GM23338 (cell line): Measurements from ENCODE around the gene TFEB. TPM values are rescaled to one million over a fixed set of nuclear protein-coding genes. Genes with fewer than 3 reads are reported as not detected.
A peak's percentile ranks its signal among the peaks of the same experiment; 100 is the strongest.

Source experiments
- ATAC-seq: fragments of 200-7000 bp; cut with Tn5 transposase; 3 replicates; pipeline ENCODE4 v1.9.1; 2020
- DNase-seq: peaks from one replicate; pipeline ENCODE4 v3.0.0-alpha.2; 2015; ENCODE audit warnings: low spot score
- H2AFZ ChIP-seq: fragments of 200-600 bp; sonication (generic); 2 replicates; pipeline ENCODE4 v1.8.0; 2016; ENCODE audit warnings: antibody characterized with exemption, mild to moderate bottlenecking, moderate library complexity
- H3F3A ChIP-seq: fragments of 200-600 bp; sonication (generic); replicated peaks from 2 replicates; pipeline ENCODE4 v1.8.0; 2017; ENCODE audit warnings: antibody characterized with exemption, mixed run types, low read depth
- H3K27ac ChIP-seq: fragments of 200-600 bp; sonication (generic); 2 replicates; pipeline ENCODE4 v1.6.1; 2016; ENCODE audit warnings: low read depth
- H3K27me3 ChIP-seq: fragments of 200-600 bp; sonication (generic); 2 replicates; pipeline ENCODE4 v1.8.0; 2016; ENCODE audit warnings: mild to moderate bottlenecking, mixed run types, moderate library complexity; ENCODE audit not compliant: insufficient read depth
- H3K36me3 ChIP-seq: fragments of 200-600 bp; sonication (generic); 2 replicates; pipeline ENCODE4 v1.8.0; 2016; ENCODE audit warnings: mild to moderate bottlenecking; ENCODE audit not compliant: insufficient read depth
- H3K4me1 ChIP-seq: fragments of 200-600 bp; sonication (generic); 2 replicates; pipeline ENCODE4 v1.8.0; 2016; ENCODE audit warnings: mild to moderate bottlenecking, moderate library complexity; ENCODE audit not compliant: insufficient read depth
- H3K4me2 ChIP-seq: fragments of 200-600 bp; sonication (generic); 2 replicates; pipeline ENCODE4 v1.7.1; 2017; ENCODE audit warnings: mixed run types
- H3K4me3 ChIP-seq: fragments of 200-600 bp; sonication (generic); 2 replicates; pipeline ENCODE4 v1.6.1; 2016; ENCODE audit warnings: mixed run types
- H3K79me2 ChIP-seq: fragments of 200-600 bp; sonication (generic); replicated peaks from 2 replicates; pipeline ENCODE4 v1.8.0; 2017; ENCODE audit warnings: mild to moderate bottlenecking; ENCODE audit not compliant: insufficient read depth
- H3K9me2 ChIP-seq: fragments of 200-600 bp; sonication (generic); 2 replicates; pipeline ENCODE4 v1.8.0; 2017; ENCODE audit not compliant: insufficient read depth
- H4K20me1 ChIP-seq: fragments of 200-600 bp; sonication (generic); replicated peaks from 2 replicates; pipeline ENCODE4 v1.8.0; 2017; ENCODE audit warnings: mild to moderate bottlenecking; ENCODE audit not compliant: insufficient read depth
- H3K27ac Mint-ChIP-seq: 2 replicates; pipeline ENCODE4 v1.8.0; 2020; ENCODE audit warnings: inconsistent platforms, mild to moderate bottlenecking, moderate library complexity, mixed read lengths
- H3K27me3 Mint-ChIP-seq: 3 replicates; pipeline ENCODE4 v1.8.0; 2022; ENCODE audit warnings: low read depth, mild to moderate bottlenecking, moderate library complexity, mixed read lengths, inconsistent platforms; ENCODE audit not compliant: insufficient read depth, poor library complexity
- H3K36me3 Mint-ChIP-seq: 3 replicates; pipeline ENCODE4 v1.8.0; 2021; ENCODE audit warnings: low read depth, mild to moderate bottlenecking, inconsistent platforms, moderate library complexity, mixed read lengths
- H3K4me1 Mint-ChIP-seq: 3 replicates; pipeline ENCODE4 v1.8.0; 2020; ENCODE audit warnings: mild to moderate bottlenecking, inconsistent platforms, mixed read lengths
- H3K4me3 Mint-ChIP-seq: 3 replicates; pipeline ENCODE4 v1.8.0; 2021; ENCODE audit warnings: moderate library complexity, mild to moderate bottlenecking, inconsistent platforms, mixed read lengths
- H3K9me3 Mint-ChIP-seq: 3 replicates; pipeline ENCODE4 v1.8.0; 2020; ENCODE audit warnings: moderate library complexity, mild to moderate bottlenecking, inconsistent platforms, mixed read lengths
- CREB1 ChIP-seq: fragments of 250-450 bp; sonication (Bioruptor Pico); IDR thresholded peaks from 2 replicates; pipeline ENCODE4 v1.5.0; 2020; ENCODE audit warnings: low read depth, mild to moderate bottlenecking, moderate library complexity
- ETS1 ChIP-seq: IDR thresholded peaks from 2 replicates; pipeline ENCODE4 v1.6.1; 2016; ENCODE audit warnings: antibody characterized with exemption
- EZH2 ChIP-seq: fragments of 200-600 bp; sonication (generic); IDR thresholded peaks from one replicate; pipeline ENCODE4 v1.8.0; 2017; ENCODE audit warnings: antibody characterized with exemption, mild to moderate bottlenecking, low read depth; ENCODE audit not compliant: unreplicated experiment
- EZH2phosphoT487 ChIP-seq: fragments of 200-600 bp; sonication (generic); IDR thresholded peaks from one replicate; pipeline ENCODE4 v1.8.1; 2018; ENCODE audit warnings: antibody characterized with exemption; ENCODE audit not compliant: unreplicated experiment
- JUNB ChIP-seq: IDR thresholded peaks from one replicate; pipeline ENCODE4 v1.6.1; 2016; ENCODE audit warnings: antibody characterized with exemption; ENCODE audit not compliant: unreplicated experiment
- NANOG ChIP-seq: IDR thresholded peaks from 2 replicates; pipeline ENCODE4 v1.6.1; 2016; ENCODE audit warnings: antibody characterized with exemption, borderline replicate concordance
- POLR2AphosphoS5 ChIP-seq: IDR thresholded peaks from 2 replicates; pipeline ENCODE4 v1.6.1; 2016; ENCODE audit warnings: antibody characterized with exemption, low read depth
- REST ChIP-seq: IDR thresholded peaks from one replicate; pipeline ENCODE4 v1.6.1; 2018; ENCODE audit warnings: antibody characterized with exemption; ENCODE audit not compliant: unreplicated experiment
- STAT1 ChIP-seq: IDR thresholded peaks from one replicate; pipeline ENCODE4 v1.6.1; 2016; ENCODE audit warnings: antibody characterized with exemption; ENCODE audit not compliant: unreplicated experiment
- ZNF114 ChIP-seq: fragments of 250-450 bp; sonication (Bioruptor Pico); IDR thresholded peaks from 2 replicates; pipeline ENCODE4 v1.5.0; 2020; ENCODE audit warnings: mild to moderate bottlenecking, moderate library complexity
- ZNF331 ChIP-seq: fragments of 250-450 bp; sonication (Bioruptor Pico); IDR thresholded peaks from 2 replicates; pipeline ENCODE4 v1.5.0; 2020; ENCODE audit warnings: low read depth, mild to moderate bottlenecking, moderate library complexity
- polyA plus RNA-seq: library from polyadenylated mRNA; unstranded; fragments of >200 nt; fragmentation: Nextera tagmentation; extraction: Ambion mirVana; gene quantifications from 2 replicates; pipeline ENCODE4 v1.2.1, GENCODE V29; 2016
- total RNA-seq: library from RNA; depleted of rRNA; stranded (reverse); fragments of >200 nt; shearing (Covaris generic); gene quantifications from 2 replicates; pipeline ENCODE4 v1.2.3, GENCODE V29; 2014
- TF ChIP-seq, protein P1 (sequence below), 2 experiments: fragments of 200-600 bp in 1 of 2; sonication (generic) in 1 of 2; conservative IDR thresholded peaks; 2 replicates each; pipeline versions ENCODE4 v1.5.1 to v1.6.1; 2016 to 2017; ENCODE audit warnings: antibody characterized with exemption in 2 of 2, low read depth in 2 of 2, mild to moderate bottlenecking in 2 of 2, moderate library complexity in 1 of 2
- TF ChIP-seq, protein P2 (sequence below): fragments of 250-450 bp; sonication (Bioruptor Pico); IDR thresholded peaks from 2 replicates; pipeline ENCODE4 v1.5.0; 2020; ENCODE audit warnings: mild to moderate bottlenecking, moderate library complexity

TFEB gene
- total and polyA plus RNA-seq, 2 experiments from 2014 or later, result 1.3 to 4.3 TPM

DNA sequence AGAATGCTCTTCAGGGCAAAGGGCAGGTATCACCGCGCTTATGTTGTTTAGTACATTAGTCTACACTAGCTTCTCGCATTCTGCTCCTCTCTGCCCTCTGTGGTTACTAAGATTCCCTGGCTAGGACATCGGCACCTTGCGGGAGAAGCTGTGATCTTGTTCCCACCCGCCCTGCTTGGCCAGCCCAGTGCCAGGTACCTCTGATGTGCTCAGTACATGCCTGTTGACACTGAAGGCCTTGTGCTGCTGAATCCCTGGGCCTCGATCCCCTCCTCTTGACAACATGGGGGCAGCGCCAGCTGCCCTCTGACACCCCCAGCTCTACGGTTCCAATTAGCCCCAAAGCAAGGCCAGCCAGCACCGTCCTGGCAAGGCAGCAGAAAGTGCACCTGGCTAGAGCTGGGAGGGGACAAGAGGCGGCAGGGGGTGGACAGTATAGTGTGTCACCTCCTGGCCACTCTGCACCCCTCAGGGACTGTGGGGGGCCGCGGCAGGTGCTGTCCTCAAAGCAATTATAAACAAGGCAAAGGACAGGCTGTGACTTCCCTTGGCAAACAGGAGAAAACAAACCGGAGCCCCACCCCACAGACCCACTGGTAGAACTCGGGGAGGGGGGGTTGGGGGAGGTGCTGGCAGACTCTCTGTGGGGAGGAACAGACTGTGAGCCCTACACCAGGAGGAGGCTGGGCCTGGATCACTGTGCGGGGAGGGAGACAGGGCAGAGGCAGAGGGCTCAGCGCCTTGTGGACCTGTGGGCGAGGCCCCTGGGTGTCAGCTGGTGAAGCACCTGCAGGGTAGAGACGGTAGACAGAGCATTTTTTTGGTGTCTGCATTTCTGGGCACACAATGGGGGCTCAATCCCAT is 7.1 kb downstream of the TFEB start:
- H3K27me3 Mint-ChIP-seq, result peaks cover 14% of the 10 kb centered on the region
- peaks cover 54% of the 10 kb centered on the region for H3K4me1 Mint-ChIP-seq
- Histone ChIP-seq H3K27me3 (peaks cover 15% of the 10 kb centered on the region), H3K4me2 (no peak overlapping the region), H3F3A (peaks cover 7% of the 10 kb centered on the region), H3K9me2 (no peaks in the 10 kb centered on the region), H3K27ac (no peak overlapping the region), H4K20me1 (no peaks in the 10 kb centered on the region), H3K36me3 (no peaks in the 10 kb centered on the region), H3K79me2 (no peaks in the 10 kb centered on the region), H3K4me1 (peaks cover 27% of the 10 kb centered on the region), H3K4me3 (no peak overlapping the region), H2AFZ (no peak overlapping the region)
- no peaks in the 10 kb centered on the region for H3K36me3 Mint-ChIP-seq
- TF ChIP-seq REST (no peak), EZH2 (no peak), POLR2AphosphoS5 (no peak), ETS1 (no peak), ZNF114 (CRISPR knock-in tag) (no peak), STAT1 (no peak), CREB1 (CRISPR knock-in tag) (no peak), NANOG (no peak), ZNF331 (CRISPR knock-in tag) (no peak), EZH2phosphoT487 (no peak), JUNB (no peak)
- TF ChIP-seq, protein P1, sequence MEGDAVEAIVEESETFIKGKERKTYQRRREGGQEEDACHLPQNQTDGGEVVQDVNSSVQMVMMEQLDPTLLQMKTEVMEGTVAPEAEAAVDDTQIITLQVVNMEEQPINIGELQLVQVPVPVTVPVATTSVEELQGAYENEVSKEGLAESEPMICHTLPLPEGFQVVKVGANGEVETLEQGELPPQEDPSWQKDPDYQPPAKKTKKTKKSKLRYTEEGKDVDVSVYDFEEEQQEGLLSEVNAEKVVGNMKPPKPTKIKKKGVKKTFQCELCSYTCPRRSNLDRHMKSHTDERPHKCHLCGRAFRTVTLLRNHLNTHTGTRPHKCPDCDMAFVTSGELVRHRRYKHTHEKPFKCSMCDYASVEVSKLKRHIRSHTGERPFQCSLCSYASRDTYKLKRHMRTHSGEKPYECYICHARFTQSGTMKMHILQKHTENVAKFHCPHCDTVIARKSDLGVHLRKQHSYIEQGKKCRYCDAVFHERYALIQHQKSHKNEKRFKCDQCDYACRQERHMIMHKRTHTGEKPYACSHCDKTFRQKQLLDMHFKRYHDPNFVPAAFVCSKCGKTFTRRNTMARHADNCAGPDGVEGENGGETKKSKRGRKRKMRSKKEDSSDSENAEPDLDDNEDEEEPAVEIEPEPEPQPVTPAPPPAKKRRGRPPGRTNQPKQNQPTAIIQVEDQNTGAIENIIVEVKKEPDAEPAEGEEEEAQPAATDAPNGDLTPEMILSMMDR (conservative IDR thresholded peaks at IDR 0.05; ENCODE audit: low read depth in 2 of 2), result no peak
- TF ChIP-seq, protein P2, sequence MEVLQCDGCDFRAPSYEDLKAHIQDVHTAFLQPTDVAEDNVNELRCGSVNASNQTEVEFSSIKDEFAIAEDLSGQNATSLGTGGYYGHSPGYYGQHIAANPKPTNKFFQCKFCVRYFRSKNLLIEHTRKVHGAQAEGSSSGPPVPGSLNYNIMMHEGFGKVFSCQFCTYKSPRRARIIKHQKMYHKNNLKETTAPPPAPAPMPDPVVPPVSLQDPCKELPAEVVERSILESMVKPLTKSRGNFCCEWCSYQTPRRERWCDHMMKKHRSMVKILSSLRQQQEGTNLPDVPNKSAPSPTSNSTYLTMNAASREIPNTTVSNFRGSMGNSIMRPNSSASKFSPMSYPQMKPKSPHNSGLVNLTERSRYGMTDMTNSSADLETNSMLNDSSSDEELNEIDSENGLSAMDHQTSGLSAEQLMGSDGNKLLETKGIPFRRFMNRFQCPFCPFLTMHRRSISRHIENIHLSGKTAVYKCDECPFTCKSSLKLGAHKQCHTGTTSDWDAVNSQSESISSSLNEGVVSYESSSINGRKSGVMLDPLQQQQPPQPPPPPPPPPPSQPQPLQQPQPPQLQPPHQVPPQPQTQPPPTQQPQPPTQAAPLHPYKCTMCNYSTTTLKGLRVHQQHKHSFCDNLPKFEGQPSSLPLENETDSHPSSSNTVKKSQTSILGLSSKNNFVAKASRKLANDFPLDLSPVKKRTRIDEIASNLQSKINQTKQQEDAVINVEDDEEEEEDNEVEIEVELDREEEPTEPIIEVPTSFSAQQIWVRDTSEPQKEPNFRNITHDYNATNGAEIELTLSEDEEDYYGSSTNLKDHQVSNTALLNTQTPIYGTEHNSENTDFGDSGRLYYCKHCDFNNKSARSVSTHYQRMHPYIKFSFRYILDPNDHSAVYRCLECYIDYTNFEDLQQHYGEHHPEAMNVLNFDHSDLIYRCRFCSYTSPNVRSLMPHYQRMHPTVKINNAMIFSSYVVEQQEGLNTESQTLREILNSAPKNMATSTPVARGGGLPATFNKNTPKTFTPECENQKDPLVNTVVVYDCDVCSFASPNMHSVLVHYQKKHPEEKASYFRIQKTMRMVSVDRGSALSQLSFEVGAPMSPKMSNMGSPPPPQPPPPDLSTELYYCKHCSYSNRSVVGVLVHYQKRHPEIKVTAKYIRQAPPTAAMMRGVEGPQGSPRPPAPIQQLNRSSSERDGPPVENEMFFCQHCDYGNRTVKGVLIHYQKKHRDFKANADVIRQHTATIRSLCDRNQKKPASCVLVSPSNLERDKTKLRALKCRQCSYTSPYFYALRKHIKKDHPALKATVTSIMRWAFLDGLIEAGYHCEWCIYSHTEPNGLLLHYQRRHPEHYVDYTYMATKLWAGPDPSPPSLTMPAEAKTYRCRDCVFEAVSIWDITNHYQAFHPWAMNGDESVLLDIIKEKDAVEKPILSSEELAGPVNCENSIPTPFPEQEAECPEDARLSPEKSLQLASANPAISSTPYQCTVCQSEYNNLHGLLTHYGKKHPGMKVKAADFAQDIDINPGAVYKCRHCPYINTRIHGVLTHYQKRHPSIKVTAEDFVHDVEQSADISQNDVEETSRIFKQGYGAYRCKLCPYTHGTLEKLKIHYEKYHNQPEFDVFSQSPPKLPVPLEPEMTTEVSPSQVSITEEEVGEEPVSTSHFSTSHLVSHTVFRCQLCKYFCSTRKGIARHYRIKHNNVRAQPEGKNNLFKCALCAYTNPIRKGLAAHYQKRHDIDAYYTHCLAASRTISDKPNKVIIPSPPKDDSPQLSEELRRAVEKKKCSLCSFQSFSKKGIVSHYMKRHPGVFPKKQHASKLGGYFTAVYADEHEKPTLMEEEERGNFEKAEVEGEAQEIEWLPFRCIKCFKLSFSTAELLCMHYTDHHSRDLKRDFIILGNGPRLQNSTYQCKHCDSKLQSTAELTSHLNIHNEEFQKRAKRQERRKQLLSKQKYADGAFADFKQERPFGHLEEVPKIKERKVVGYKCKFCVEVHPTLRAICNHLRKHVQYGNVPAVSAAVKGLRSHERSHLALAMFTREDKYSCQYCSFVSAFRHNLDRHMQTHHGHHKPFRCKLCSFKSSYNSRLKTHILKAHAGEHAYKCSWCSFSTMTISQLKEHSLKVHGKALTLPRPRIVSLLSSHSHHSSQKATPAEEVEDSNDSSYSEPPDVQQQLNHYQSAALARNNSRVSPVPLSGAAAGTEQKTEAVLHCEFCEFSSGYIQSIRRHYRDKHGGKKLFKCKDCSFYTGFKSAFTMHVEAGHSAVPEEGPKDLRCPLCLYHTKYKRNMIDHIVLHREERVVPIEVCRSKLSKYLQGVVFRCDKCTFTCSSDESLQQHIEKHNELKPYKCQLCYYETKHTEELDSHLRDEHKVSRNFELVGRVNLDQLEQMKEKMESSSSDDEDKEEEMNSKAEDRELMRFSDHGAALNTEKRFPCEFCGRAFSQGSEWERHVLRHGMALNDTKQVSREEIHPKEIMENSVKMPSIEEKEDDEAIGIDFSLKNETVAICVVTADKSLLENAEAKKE (CRISPR knock-in tag), result no peak
- no peak overlapping the region for H3K27ac Mint-ChIP-seq
- H3K4me3 Mint-ChIP-seq, result peak overlapping the region; percentile 16; the same call in 1 of the 3 replicates
- no peaks in the 10 kb centered on the region for H3K9me3 Mint-ChIP-seq
- DNase-seq (no peak), ATAC-seq (peak; percentile 5; the same call in 1 of the 3 replicates)
